Chondrocyte (in vitro differentiated cells): ENCODE data around the gene CLCN7. TPM values are rescaled to one million over a fixed set of nuclear protein-coding genes. Genes with fewer than 3 reads are reported as not detected.
"Not testable (repeated sequence)": the region's sequence is repeated elsewhere in the genome, so short reads cannot be mapped to it uniquely, and the experiment has no call there.

Experiments
- DNase-seq: peaks from one replicate; pipeline ENCODE4 v3.0.0; 2021; ENCODE audit warnings: mixed read lengths, low spot score
- H3K27ac Mint-ChIP-seq: one replicate; pipeline ENCODE4 v1.8.0; 2021; ENCODE audit warnings: mild to moderate bottlenecking, moderate library complexity, mixed read lengths; ENCODE audit not compliant: unreplicated experiment
- H3K27me3 Mint-ChIP-seq: 2 replicates; pipeline ENCODE4 v1.8.0; 2021; ENCODE audit warnings: low read depth, mixed read lengths
- H3K36me3 Mint-ChIP-seq: 2 replicates; pipeline ENCODE4 v1.8.0; 2021; ENCODE audit warnings: low read depth, mixed read lengths
- H3K4me1 Mint-ChIP-seq: 2 replicates; pipeline ENCODE4 v1.8.0; 2021; ENCODE audit warnings: low read depth, mild to moderate bottlenecking, mixed read lengths
- H3K4me3 Mint-ChIP-seq: one replicate; pipeline ENCODE4 v1.8.0; 2021; ENCODE audit warnings: mild to moderate bottlenecking, moderate library complexity, mixed read lengths; ENCODE audit not compliant: unreplicated experiment
- H3K9me3 Mint-ChIP-seq: 2 replicates; pipeline ENCODE4 v1.8.0; 2021; ENCODE audit warnings: low read depth, mixed read lengths
- total RNA-seq: library from RNA; stranded (reverse); gene quantifications from 3 replicates; pipeline ENCODE4 v1.2.1, GENCODE V29; 2021
- TF ChIP-seq, protein P1 (sequence below): fragments of 200-600 bp; sonication (generic); IDR thresholded peaks from 2 replicates; pipeline ENCODE4 v1.5.0; 2021; ENCODE audit warnings: antibody characterized with exemption, mild to moderate bottlenecking, moderate library complexity

The CLCN7 gene
- total RNA-seq, 1 donor from 2014 or later: 97.0 TPM

DNA sequence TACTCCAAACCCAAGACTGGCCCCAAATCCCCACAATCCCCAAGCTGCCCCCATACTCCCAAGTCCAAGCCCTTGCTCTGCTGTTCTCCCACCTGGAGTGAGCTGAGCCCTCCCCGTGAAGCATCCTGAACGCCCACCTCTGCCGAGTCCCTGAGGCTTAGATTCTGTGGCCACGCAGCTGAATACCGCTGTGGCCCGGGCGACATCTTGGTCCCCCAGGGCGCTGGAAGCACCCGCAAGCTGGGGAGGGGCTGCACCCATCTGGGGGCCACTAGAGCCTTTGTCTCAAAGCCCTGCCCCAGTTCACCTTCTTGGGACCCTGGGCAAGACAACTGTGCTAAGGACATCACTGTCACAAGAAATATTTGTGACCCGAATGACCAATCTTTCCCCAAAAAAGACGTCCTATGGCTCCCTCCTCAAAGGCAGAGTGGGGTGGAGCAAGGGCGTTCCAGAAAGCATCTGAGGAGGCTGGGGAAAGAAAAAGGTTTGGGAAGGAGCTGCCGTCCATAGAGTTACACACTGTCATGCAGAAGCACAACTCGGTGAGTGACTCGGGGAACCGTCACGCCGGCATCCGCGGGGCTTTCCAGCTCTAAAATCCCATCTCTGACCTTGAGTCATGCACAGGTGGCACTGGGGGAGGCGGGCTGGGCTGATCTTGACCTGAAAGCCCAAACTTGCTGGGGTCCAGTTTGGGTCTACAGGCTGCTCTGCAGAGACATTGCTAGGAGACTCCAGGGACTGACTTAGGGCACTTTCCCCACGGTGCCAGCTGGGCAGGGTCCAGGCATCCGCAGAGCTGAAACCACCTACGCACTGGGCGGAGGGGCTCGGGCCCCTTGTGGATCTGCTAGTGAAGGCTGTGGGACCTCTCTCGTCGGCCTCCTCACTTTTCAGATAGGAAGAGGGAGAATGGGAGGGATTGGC, 7.3 kb upstream of the CLCN7 start:
- TF ChIP-seq, protein P1, sequence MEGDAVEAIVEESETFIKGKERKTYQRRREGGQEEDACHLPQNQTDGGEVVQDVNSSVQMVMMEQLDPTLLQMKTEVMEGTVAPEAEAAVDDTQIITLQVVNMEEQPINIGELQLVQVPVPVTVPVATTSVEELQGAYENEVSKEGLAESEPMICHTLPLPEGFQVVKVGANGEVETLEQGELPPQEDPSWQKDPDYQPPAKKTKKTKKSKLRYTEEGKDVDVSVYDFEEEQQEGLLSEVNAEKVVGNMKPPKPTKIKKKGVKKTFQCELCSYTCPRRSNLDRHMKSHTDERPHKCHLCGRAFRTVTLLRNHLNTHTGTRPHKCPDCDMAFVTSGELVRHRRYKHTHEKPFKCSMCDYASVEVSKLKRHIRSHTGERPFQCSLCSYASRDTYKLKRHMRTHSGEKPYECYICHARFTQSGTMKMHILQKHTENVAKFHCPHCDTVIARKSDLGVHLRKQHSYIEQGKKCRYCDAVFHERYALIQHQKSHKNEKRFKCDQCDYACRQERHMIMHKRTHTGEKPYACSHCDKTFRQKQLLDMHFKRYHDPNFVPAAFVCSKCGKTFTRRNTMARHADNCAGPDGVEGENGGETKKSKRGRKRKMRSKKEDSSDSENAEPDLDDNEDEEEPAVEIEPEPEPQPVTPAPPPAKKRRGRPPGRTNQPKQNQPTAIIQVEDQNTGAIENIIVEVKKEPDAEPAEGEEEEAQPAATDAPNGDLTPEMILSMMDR: no peak
- Mint-ChIP-seq H3K27ac (no peak overlapping the region), H3K4me3 (no peak overlapping the region), H3K36me3 (no peaks in the 10 kb centered on the region), H3K4me1 (no peaks in the 10 kb centered on the region), H3K9me3 (peaks cover 3% of the 10 kb centered on the region), H3K27me3 (peaks cover 2% of the 10 kb centered on the region)
- peak; percentile 75 for DNase-seq

DNA sequence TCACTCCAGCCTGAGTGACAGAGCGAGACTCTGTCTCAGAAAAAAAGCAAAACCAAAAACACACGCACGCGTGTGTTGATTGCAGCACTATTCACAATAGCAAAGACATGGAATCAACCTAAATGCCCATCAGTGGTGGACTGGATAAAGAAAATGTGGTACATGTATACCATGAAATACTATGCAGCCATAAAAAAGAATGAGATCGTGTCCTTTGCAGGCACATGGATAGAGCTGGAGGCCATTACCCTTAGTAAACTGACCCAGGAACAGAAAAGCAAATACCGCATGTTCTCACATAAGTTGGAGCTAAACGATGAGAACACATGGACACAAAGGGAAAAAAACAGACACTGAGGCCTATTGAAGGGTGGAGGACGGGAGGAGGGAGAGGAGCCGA, 4.1 kb upstream of the CLCN7 start:
- H3K27me3 Mint-ChIP-seq, H3K4me1 Mint-ChIP-seq, DNase-seq, H3K36me3 Mint-ChIP-seq, H3K9me3 Mint-ChIP-seq, H3K27ac Mint-ChIP-seq, H3K4me3 Mint-ChIP-seq: not testable (repeated sequence)

DNA sequence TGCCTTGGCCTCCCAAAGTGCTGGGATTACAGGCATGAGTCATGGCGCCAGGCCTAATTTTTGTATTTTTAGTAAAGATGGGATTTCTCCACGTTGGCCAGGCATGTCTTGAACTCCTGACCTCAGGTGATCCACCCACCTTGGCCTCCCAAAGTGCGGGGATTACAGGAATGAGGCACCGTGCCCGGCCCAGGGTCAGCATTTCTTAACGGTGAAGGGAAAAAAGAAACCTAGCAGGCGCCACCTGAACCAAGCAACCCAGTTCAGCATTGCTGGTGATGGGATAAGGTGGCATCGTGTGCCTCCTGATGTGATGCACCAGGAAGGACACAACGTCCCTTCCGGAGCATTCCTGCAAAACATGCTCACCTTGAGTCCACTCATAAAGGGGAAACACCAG, 2.2 kb upstream of the CLCN7 start:
- no peaks in the 10 kb centered on the region for H3K27me3 Mint-ChIP-seq
- no peaks in the 10 kb centered on the region for H3K36me3 Mint-ChIP-seq
- TF ChIP-seq, protein P1: no peak
- no peak overlapping the region for H3K27ac Mint-ChIP-seq
- H3K9me3 Mint-ChIP-seq: peaks cover 3% of the 10 kb centered on the region
- no peak overlapping the region for H3K4me3 Mint-ChIP-seq
- H3K4me1 Mint-ChIP-seq: peaks cover 19% of the 10 kb centered on the region
- DNase-seq: peak; percentile 76

DNA sequence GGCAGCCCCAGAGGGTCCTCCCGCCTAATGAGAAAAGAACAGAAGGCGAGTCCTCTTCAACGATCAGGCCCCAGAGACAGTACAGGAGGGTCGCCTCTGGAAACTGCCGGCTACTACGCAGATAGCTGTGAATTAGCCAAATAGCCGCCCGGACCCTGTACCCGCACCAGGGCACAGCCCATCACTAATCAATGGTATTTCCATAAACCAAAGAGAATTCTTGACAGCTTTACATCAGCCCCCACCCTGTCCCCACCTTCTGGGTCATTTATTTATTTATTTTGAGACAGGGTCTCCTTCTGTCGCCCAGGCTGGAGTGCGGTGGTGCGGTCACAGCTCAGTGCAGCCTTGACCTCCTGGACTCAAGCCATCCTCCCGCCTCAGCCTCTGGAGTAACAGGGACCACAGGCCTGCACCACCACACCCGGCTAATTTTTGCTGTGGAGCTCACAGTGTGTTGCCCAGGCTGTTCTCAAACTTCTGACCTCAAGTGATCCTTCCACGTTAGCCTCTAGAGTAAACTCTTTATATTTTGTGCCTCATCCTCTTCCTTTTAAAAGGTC, 805 bp upstream of the CLCN7 start:
- peak overlapping the region; percentile 73 for H3K4me3 Mint-ChIP-seq
- H3K4me1 Mint-ChIP-seq: peaks cover 32% of the 10 kb centered on the region
- H3K27ac Mint-ChIP-seq: peak overlapping the region; percentile 80
- DNase-seq: peak; percentile 75
- no peaks in the 10 kb centered on the region for H3K27me3 Mint-ChIP-seq
- peaks cover 3% of the 10 kb centered on the region for H3K9me3 Mint-ChIP-seq
- TF ChIP-seq, protein P1: no peak
- no peaks in the 10 kb centered on the region for H3K36me3 Mint-ChIP-seq

DNA sequence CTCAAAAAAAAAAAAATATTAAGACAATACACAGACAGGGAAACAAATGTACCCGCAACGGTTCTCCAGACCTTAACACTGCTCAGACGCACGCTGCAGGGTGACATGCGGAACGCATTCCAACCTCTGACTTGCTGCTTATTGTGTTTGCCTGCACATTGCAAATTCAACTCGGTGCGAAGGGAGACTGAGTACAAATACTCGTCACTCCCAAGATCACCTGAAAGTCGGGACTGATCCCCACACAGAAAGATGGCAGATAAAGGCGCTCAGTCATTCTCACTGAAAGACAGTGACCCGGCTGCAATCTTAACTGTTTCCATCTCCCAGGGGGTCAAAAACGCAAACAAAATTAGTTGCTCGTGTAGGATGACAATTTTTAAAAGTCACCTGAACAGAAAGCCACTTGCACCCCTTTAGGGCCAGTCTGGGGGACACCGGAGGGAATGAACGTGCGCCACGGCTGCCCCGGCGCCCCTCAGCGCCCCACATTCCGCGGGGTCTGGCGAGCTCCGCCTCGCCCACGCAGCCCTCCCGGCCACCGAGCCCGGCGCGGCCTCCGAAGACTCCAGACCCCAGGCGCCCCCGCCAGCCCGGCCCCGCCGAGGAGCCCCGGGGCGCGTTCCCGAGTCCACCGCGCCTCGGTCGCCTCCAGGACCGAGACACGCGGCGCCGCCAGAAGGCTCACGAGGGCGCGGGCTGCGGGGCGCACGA, 589 bp downstream of the CLCN7 start:
- Mint-ChIP-seq H3K27ac (peak overlapping the region; percentile 85), H3K4me3 (peak overlapping the region; percentile 81), H3K27me3 (no peaks in the 10 kb centered on the region), H3K36me3 (no peaks in the 10 kb centered on the region), H3K9me3 (peaks cover 3% of the 10 kb centered on the region), H3K4me1 (peaks cover 38% of the 10 kb centered on the region)
- no peak for DNase-seq
- TF ChIP-seq, protein P1: no peak
